ENCODE data around the gene NPAS2.
A peak's percentile ranks its signal among the peaks of the same experiment; 100 is the strongest.

NPAS2 gene

GRCh38 chr2:100796499-100797100 lies 23.3 kb upstream of the NPAS2 start:
- DNase-seq (ENCODE audit: low spot score) = no peak

GRCh38 chr2:100799686-100800085 lies 20.3 kb upstream of the NPAS2 start:
- no peak for DNase-seq (ENCODE audit: low spot score)

- no peak for DNase-seq (ENCODE audit: low spot score)
Observed at GRCh38 chr2:100800915-100801314, 19.0 kb upstream of the NPAS2 start.

- no peak for DNase-seq (ENCODE audit: low spot score)
Observed at GRCh38 chr2:100801402-100801801, 18.5 kb upstream of the NPAS2 start.

GRCh38 chr2:100802066-100802465 lies 17.9 kb upstream of the NPAS2 start:
- DNase-seq (ENCODE audit: low spot score) = no peak

- DNase-seq (ENCODE audit: low spot score) = no peak
Observed at GRCh38 chr2:100803334-100803733, 16.6 kb upstream of the NPAS2 start.

- no peak for DNase-seq (ENCODE audit: low spot score)
Observed at GRCh38 chr2:100806550-100806949, 13.4 kb upstream of the NPAS2 start.

- DNase-seq (ENCODE audit: low spot score) = no peak
Observed at GRCh38 chr2:100807707-100808106, 12.2 kb upstream of the NPAS2 start.

- no peak for DNase-seq (ENCODE audit: low spot score)
Observed at GRCh38 chr2:100808582-100808981, 11.4 kb upstream of the NPAS2 start.

- no peak for DNase-seq (ENCODE audit: low spot score)
Observed at GRCh38 chr2:100809506-100809905, 10.4 kb upstream of the NPAS2 start.

GRCh38 chr2:100810603-100811145 lies 9.3 kb upstream of the NPAS2 start:
- no peak for DNase-seq (ENCODE audit: low spot score)

GRCh38 chr2:100812116-100812515 lies 7.8 kb upstream of the NPAS2 start:
- no peak for DNase-seq (ENCODE audit: low spot score)

- DNase-seq (ENCODE audit: low spot score) = no peak
Observed at GRCh38 chr2:100812573-100812972, 7.4 kb upstream of the NPAS2 start.

GRCh38 chr2:100813527-100813926 lies 6.4 kb upstream of the NPAS2 start:
- DNase-seq (ENCODE audit: low spot score) = no peak

- DNase-seq (ENCODE audit: low spot score) = no peak
Observed at GRCh38 chr2:100814043-100814442, 5.9 kb upstream of the NPAS2 start.

GRCh38 chr2:100814453-100814852 lies 5.5 kb upstream of the NPAS2 start:
- DNase-seq (ENCODE audit: low spot score) = no peak

GRCh38 chr2:100817388-100817985 lies 2.5 kb upstream of the NPAS2 start:
- DNase-seq (ENCODE audit: low spot score) = no peak

- DNase-seq (ENCODE audit: low spot score) = peak; percentile 39
Observed at GRCh38 chr2:100818003-100818605, 1.8 kb upstream of the NPAS2 start.

- no peak for DNase-seq (ENCODE audit: low spot score)
Observed at GRCh38 chr2:100818606-100819369, 1.2 kb upstream of the NPAS2 start.

GRCh38 chr2:100820273-100820522 lies 259 bp downstream of the NPAS2 start:
- no peak for DNase-seq (ENCODE audit: low spot score)

- no peak for DNase-seq (ENCODE audit: low spot score)
Observed at GRCh38 chr2:100820523-100821254, 750 bp downstream of the NPAS2 start.

- no peak for DNase-seq (ENCODE audit: low spot score)
Observed at GRCh38 chr2:100821255-100821910, 1.4 kb downstream of the NPAS2 start.
